ENCODE results near the gene LARP1B.

GRCh38 chr4:128225148-128225547, 164.0 kb downstream of the LARP1B start:
- TF ChIP-seq ZNF565 (CRISPR knock-in tag; conservative IDR thresholded peaks at IDR 0.05; ENCODE audit: low read depth) (no peak), ZC3H10 (CRISPR knock-in tag; IDR thresholded peaks at IDR 0.05) (no peak), BACH2 (CRISPR knock-in tag; IDR thresholded peaks at IDR 0.05; ENCODE audit: borderline replicate concordance) (no peak), CSRNP3 (CRISPR knock-in tag; IDR thresholded peaks at IDR 0.05) (no peak), ISL1 (CRISPR knock-in tag; IDR thresholded peaks at IDR 0.05) (peak; percentile 75), TSHZ2 (CRISPR knock-in tag; IDR thresholded peaks at IDR 0.05) (no peak), ARNTL (CRISPR knock-in tag; IDR thresholded peaks at IDR 0.05; ENCODE audit: borderline replicate concordance, low read depth) (no peak), ZFP30 (CRISPR knock-in tag; IDR thresholded peaks at IDR 0.05) (no peak), TOX (CRISPR knock-in tag; IDR thresholded peaks at IDR 0.05; ENCODE audit: borderline replicate concordance) (no peak), ZFP3 (CRISPR knock-in tag; IDR thresholded peaks at IDR 0.05) (no peak), CSDC2 (CRISPR knock-in tag; IDR thresholded peaks at IDR 0.05) (no peak)

Measured in SK-N-SH treated with all-trans-retinoic acid at 6 μM for 48 hours (cell line).